Stomach (tissue), 4 donors: ENCODE measurements around the gene CYB561D1.

ENCODE experiments used
- CTCF ChIP-seq, 7 experiments: fragments of 450-650 bp in 4 of 7; fragments of 200-600 bp in 3 of 7; sonication (generic) in 3 of 7; IDR thresholded peaks; one replicate each; pipeline ENCODE4 v1.5.1; 2016 to 2019; ENCODE audit warnings: antibody characterized with exemption in 7 of 7, control low read depth in 2 of 7, mild to moderate bottlenecking in 1 of 7
- EP300 ChIP-seq: sonication (generic); formaldehyde crosslinking; IDR thresholded peaks from one replicate; pipeline ENCODE4 v1.6.1; 2017; ENCODE audit warnings: antibody characterized with exemption
- POLR2A ChIP-seq, 4 donors: fragments of 450-650 bp; IDR thresholded peaks; one replicate each; pipeline ENCODE4 v1.6.1; 2016; ENCODE audit warnings: antibody characterized with exemption in 4 of 4, control low read depth in 2 of 4, mild to moderate bottlenecking in 1 of 4, moderate library complexity in 1 of 4
- POLR2AphosphoS5 ChIP-seq, 3 donors: sonication (generic); formaldehyde crosslinking; IDR thresholded peaks; one replicate each; pipeline ENCODE4 v1.6.1; 2016; ENCODE audit warnings: antibody characterized with exemption in 3 of 3

DNA sequence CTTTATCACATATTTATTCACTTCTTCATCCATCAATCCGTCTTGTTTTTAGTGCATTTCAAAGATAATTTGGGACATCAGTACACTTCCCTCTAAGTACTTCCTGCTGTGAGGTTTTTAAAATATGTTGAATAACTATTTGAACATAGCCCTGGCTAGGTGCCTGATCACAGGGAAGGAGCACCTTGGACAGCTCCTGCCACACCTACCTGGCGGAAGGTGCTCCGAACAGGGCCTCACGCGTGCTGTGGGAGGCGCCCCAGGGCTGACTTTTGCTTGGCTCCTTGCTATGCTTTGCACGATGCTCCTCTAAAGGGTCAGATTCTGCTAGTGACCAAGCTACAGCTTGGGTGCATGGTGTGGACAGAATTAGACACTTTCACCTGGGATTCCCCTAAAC lies 15.1 kb upstream of the CYB561D1 start:
- TF ChIP-seq CTCF (IDR thresholded peaks at IDR 0.05) = no peak
- no peak for TF ChIP-seq POLR2AphosphoS5 (IDR thresholded peaks at IDR 0.05)
- no peak for TF ChIP-seq POLR2A (IDR thresholded peaks at IDR 0.05)
- TF ChIP-seq EP300 = no peak
